Measurements from ENCODE around the gene GINS1.
A peak's percentile ranks its signal among the peaks of the same experiment; 100 is the strongest.
"Not testable (repeated sequence)": the region's sequence is repeated elsewhere in the genome, so short reads cannot be mapped to it uniquely, and the experiment has no call there.

The GINS1 gene

GRCh38 chr20:25473297-25473696 is 65.8 kb downstream of the GINS1 start:
- DNase-seq, result not testable (repeated sequence)

GRCh38 chr20:25476106-25477013 is 68.9 kb downstream of the GINS1 start:
- no peak for DNase-seq

GRCh38 chr20:25477014-25477882 is 69.8 kb downstream of the GINS1 start:
- DNase-seq, result no peak

- no peak for DNase-seq
Measured at GRCh38 chr20:25478889-25479568, 71.6 kb downstream of the GINS1 start.

- no peak for DNase-seq
Measured at GRCh38 chr20:25479638-25480037, 72.2 kb downstream of the GINS1 start.

GRCh38 chr20:25480156-25480555 is 72.7 kb downstream of the GINS1 start:
- DNase-seq, result no peak

GRCh38 chr20:25480797-25481196 is 73.3 kb downstream of the GINS1 start:
- DNase-seq, result no peak

- no peak for DNase-seq
Measured at GRCh38 chr20:25481235-25481917, 73.9 kb downstream of the GINS1 start.

GRCh38 chr20:25481918-25482253 is 74.4 kb downstream of the GINS1 start:
- no peak for DNase-seq

GRCh38 chr20:25483431-25484132 is 76.1 kb downstream of the GINS1 start:
- no peak for DNase-seq

GRCh38 chr20:25484224-25484846 is 76.9 kb downstream of the GINS1 start:
- peak in 2 of 51 donors; percentile 5 for DNase-seq

- DNase-seq, result no peak
Measured at GRCh38 chr20:25484911-25485511, 77.5 kb downstream of the GINS1 start.

GRCh38 chr20:25485872-25486271 is 78.4 kb downstream of the GINS1 start:
- DNase-seq, result no peak

- DNase-seq, result peak in 1 of 51 donors; percentile 12
Measured at GRCh38 chr20:25486377-25486776, 78.9 kb downstream of the GINS1 start.

GRCh38 chr20:25487306-25487705 is 79.8 kb downstream of the GINS1 start:
- no peak for DNase-seq

- DNase-seq, result no peak
Measured at GRCh38 chr20:25487975-25488374, 80.5 kb downstream of the GINS1 start.

GRCh38 chr20:25489221-25489871 is 81.9 kb downstream of the GINS1 start:
- DNase-seq, result no peak

- no peak for DNase-seq
Measured at GRCh38 chr20:25490656-25491445, 83.4 kb downstream of the GINS1 start.

All from hypothalamus (tissue), 51 donors.